RCC 7860 (cell line): ENCODE measurements around the gene ACYP2.
"Not testable (repeated sequence)": the region's sequence is repeated elsewhere in the genome, so short reads cannot be mapped to it uniquely, and the experiment has no call there.

ENCODE experiments used
- DNase-seq: peaks from one replicate; pipeline ENCODE4 v3.0.0-alpha.2; 2015; ENCODE audit warnings: low spot score
- FAIRE-seq: peaks from 2 replicates; lab custom pipeline; 2012; peaks lifted over from hg19 to GRCh38; lab: Jason Lieb, UNC

Gene ACYP2

GRCh38 chr2:54096141-54096540 is 19.3 kb upstream of the ACYP2 start:
- not testable (repeated sequence) for DNase-seq, FAIRE-seq

GRCh38 chr2:54097124-54097523 is 18.3 kb upstream of the ACYP2 start:
- no peak for FAIRE-seq

GRCh38 chr2:54099370-54099769 is 16.0 kb upstream of the ACYP2 start:
- no peak for DNase-seq
- FAIRE-seq, result no peak

More at GRCh38 chr2:54097124-54097523, 18.3 kb upstream of the ACYP2 start:
- DNase-seq, result no peak

GRCh38 chr2:54099829-54100585 is 15.4 kb upstream of the ACYP2 start:
- DNase-seq (no peak), FAIRE-seq (no peak)

GRCh38 chr2:54100772-54101171 is 14.6 kb upstream of the ACYP2 start:
- FAIRE-seq (no peak), DNase-seq (no peak)

GRCh38 chr2:54103454-54104314 is 11.7 kb upstream of the ACYP2 start:
- peak; percentile 53 for FAIRE-seq
- peak; percentile 67 for DNase-seq

- FAIRE-seq, result peak; percentile 44
- DNase-seq, result peak; percentile 43
Measured at GRCh38 chr2:54106631-54107454, 8.6 kb upstream of the ACYP2 start.

GRCh38 chr2:54107455-54107764 is 8.0 kb upstream of the ACYP2 start:
- FAIRE-seq (no peak), DNase-seq (no peak)

GRCh38 chr2:54107903-54108615 is 7.4 kb upstream of the ACYP2 start:
- no peak for FAIRE-seq
- DNase-seq, result no peak

GRCh38 chr2:54109848-54110247 is 5.6 kb upstream of the ACYP2 start:
- DNase-seq (no peak), FAIRE-seq (no peak)

GRCh38 chr2:54114479-54114878 is 936 bp upstream of the ACYP2 start:
- not testable (repeated sequence) for FAIRE-seq, DNase-seq

GRCh38 chr2:54114936-54115283 is 505 bp upstream of the ACYP2 start:
- DNase-seq, result no peak
- no peak for FAIRE-seq

- FAIRE-seq, DNase-seq: not testable (repeated sequence)
Measured at GRCh38 chr2:54116598-54116997, 1.2 kb downstream of the ACYP2 start.

- no peak for DNase-seq
- no peak for FAIRE-seq
Measured at GRCh38 chr2:54120950-54121349, 5.5 kb downstream of the ACYP2 start.

- DNase-seq (peak; percentile 40), FAIRE-seq (peak; percentile 71)
Measured at GRCh38 chr2:54122171-54122935, 6.9 kb downstream of the ACYP2 start.

GRCh38 chr2:54122939-54123338 is 7.5 kb downstream of the ACYP2 start:
- DNase-seq (peak; percentile 79), FAIRE-seq (peak; percentile 86)

- not testable (repeated sequence) for FAIRE-seq, DNase-seq
Measured at GRCh38 chr2:54127174-54127573, 11.8 kb downstream of the ACYP2 start.

GRCh38 chr2:54133056-54133455 is 17.6 kb downstream of the ACYP2 start:
- no peak for FAIRE-seq
- DNase-seq, result no peak

- FAIRE-seq (no peak), DNase-seq (no peak)
Measured at GRCh38 chr2:54139210-54139609, 23.8 kb downstream of the ACYP2 start.

- DNase-seq (no peak), FAIRE-seq (no peak)
Measured at GRCh38 chr2:54143780-54144179, 28.4 kb downstream of the ACYP2 start.
